ENCODE measurements around the gene MXRA7. TPM values are rescaled to one million over a fixed set of nuclear protein-coding genes. Genes with fewer than 3 reads are reported as not detected.
A peak's percentile ranks its signal among the peaks of the same experiment; 100 is the strongest.
"Not testable (repeated sequence)": the region's sequence is repeated elsewhere in the genome, so short reads cannot be mapped to it uniquely, and the experiment has no call there.

The MXRA7 gene
- total RNA-seq, 1 donor from 2014 or later = 105 TPM

GRCh38 chr17:76752006-76752405, 41.2 kb upstream of the MXRA7 start:
- ATAC-seq (no peak), DNase-seq (no peak)
- intact Hi-C loops (cut with DNase I) = no loop called here
- peaks cover 4% of the 10 kb centered on the region for H3K4me1 ChIP-seq
- no peaks in the 10 kb centered on the region for H3K27me3 ChIP-seq (ENCODE audit: low read depth)
- TF ChIP-seq, protein P1, sequence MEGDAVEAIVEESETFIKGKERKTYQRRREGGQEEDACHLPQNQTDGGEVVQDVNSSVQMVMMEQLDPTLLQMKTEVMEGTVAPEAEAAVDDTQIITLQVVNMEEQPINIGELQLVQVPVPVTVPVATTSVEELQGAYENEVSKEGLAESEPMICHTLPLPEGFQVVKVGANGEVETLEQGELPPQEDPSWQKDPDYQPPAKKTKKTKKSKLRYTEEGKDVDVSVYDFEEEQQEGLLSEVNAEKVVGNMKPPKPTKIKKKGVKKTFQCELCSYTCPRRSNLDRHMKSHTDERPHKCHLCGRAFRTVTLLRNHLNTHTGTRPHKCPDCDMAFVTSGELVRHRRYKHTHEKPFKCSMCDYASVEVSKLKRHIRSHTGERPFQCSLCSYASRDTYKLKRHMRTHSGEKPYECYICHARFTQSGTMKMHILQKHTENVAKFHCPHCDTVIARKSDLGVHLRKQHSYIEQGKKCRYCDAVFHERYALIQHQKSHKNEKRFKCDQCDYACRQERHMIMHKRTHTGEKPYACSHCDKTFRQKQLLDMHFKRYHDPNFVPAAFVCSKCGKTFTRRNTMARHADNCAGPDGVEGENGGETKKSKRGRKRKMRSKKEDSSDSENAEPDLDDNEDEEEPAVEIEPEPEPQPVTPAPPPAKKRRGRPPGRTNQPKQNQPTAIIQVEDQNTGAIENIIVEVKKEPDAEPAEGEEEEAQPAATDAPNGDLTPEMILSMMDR (IDR thresholded peaks at IDR 0.05) = no peak
- H3K4me3 ChIP-seq = no peak overlapping the region
- H3K9me3 ChIP-seq = no peaks in the 10 kb centered on the region
- H3K27ac ChIP-seq = no peak overlapping the region
- peaks cover 50% of the 10 kb centered on the region for H3K36me3 ChIP-seq

DNA sequence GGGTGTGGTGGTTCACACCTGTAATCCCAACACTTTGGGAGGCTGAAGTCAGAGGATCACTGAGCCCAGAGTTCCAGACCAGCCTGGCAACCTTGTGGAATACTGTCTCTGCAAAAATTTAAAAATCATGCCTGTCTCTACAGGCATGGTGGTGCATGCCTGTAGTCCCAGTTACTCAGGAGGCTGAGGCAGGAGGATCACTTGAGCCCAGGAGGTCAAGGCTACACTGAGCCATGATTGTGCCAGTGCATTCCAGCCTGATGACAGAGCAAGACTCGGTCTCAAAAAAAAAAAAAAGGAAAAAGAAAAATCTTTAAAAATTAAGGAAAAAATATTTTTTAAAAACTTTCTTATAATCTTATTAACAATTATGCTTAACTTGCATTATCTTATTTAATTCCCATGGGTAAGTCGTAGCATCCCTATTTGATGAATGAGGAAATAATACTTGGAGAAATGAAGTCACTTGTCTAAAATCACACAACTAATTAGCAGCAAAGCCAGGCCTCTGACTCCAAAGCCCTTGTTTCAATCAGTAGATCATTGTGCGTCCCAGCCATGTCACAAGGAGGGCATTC, 40.7 kb upstream of the MXRA7 start:
- intact Hi-C loops (cut with DNase I) = no loop called here
- peaks cover 50% of the 10 kb centered on the region for H3K36me3 ChIP-seq
- H3K4me1 ChIP-seq = peaks cover 4% of the 10 kb centered on the region
- TF ChIP-seq, protein P1 (IDR thresholded peaks at IDR 0.05) = no peak
- no peak overlapping the region for H3K4me3 ChIP-seq
- no peak for ATAC-seq
- H3K27ac ChIP-seq = no peak overlapping the region
- no peaks in the 10 kb centered on the region for H3K9me3 ChIP-seq
- H3K27me3 ChIP-seq (ENCODE audit: low read depth) = no peaks in the 10 kb centered on the region
- DNase-seq = no peak

- intact Hi-C loops (cut with DNase I) = no loop called here
- Histone ChIP-seq H3K9me3 (no peaks in the 10 kb centered on the region), H3K27me3 (ENCODE audit: low read depth) (no peaks in the 10 kb centered on the region), H3K27ac (peak overlapping the region; percentile 9), H3K36me3 (peaks cover 55% of the 10 kb centered on the region), H3K4me1 (peaks cover 4% of the 10 kb centered on the region), H3K4me3 (no peak overlapping the region)
- no peak for DNase-seq
- no peak for ATAC-seq
- TF ChIP-seq, protein P1 (IDR thresholded peaks at IDR 0.05) = no peak
These were observed 37.9 kb upstream of the MXRA7 start for GRCh38 chr17:76748657-76749056.

- Histone ChIP-seq H3K4me3 (no peak overlapping the region), H3K4me1 (peaks cover 4% of the 10 kb centered on the region), H3K27ac (peak overlapping the region; percentile 9), H3K27me3 (ENCODE audit: low read depth) (no peaks in the 10 kb centered on the region), H3K9me3 (no peaks in the 10 kb centered on the region), H3K36me3 (peaks cover 61% of the 10 kb centered on the region)
- no peak for ATAC-seq
- DNase-seq = no peak
- TF ChIP-seq, protein P1 (IDR thresholded peaks at IDR 0.05) = no peak
- intact Hi-C loops (cut with DNase I) = no loop called here
These were observed 37.1 kb upstream of the MXRA7 start for GRCh38 chr17:76747716-76748363.

DNA sequence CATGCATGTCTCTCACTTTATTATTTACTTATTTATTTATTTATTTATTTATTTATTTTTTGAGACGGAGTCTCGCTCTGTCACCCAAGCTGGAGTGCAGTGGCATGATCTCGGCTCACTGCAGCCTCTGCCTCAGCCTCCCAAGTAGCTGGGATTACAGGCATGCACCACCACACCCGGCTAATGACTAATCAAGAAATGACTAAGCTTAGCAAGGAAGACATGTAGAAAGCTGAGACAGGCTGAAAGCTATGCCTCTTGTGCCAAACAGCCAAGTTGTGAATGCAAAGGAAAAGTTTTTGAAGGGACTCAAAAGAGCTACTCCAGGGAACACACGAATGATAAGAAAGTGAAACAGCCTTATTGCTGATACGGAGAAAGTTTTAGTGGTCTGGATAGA, 35.0 kb upstream of the MXRA7 start:
- not testable (repeated sequence) for H3K4me1 ChIP-seq

GRCh38 chr17:76744747-76745146, 34.0 kb upstream of the MXRA7 start:
- intact Hi-C loops (cut with DNase I) = no loop called here
- peaks cover 68% of the 10 kb centered on the region for H3K36me3 ChIP-seq
- ATAC-seq = no peak

More for the DNA sequence above, 35.0 kb upstream of the MXRA7 start:
- H3K27ac ChIP-seq; DNase-seq; H3K9me3 ChIP-seq; intact Hi-C loops (cut with DNase I); H3K4me3 ChIP-seq; H3K27me3 ChIP-seq (ENCODE audit: low read depth); ATAC-seq: not testable (repeated sequence)
- peaks cover 68% of the 10 kb centered on the region for H3K36me3 ChIP-seq

More at GRCh38 chr17:76744747-76745146, 34.0 kb upstream of the MXRA7 start:
- Histone ChIP-seq H3K27me3 (ENCODE audit: low read depth) (no peaks in the 10 kb centered on the region), H3K4me1 (peaks cover 12% of the 10 kb centered on the region), H3K27ac (no peak overlapping the region), H3K9me3 (no peaks in the 10 kb centered on the region), H3K4me3 (no peak overlapping the region)
- no peak for DNase-seq
- TF ChIP-seq, protein P1 (IDR thresholded peaks at IDR 0.05) = no peak

All from lower lobe of right lung (tissue), 2 donors.